ENCODE results near the gene FAM229B. TPM values are rescaled to one million over a fixed set of nuclear protein-coding genes. Genes with fewer than 3 reads are reported as not detected.

Gene FAM229B
- polyA plus RNA-seq, 1 donor = 15.2 TPM

DNA sequence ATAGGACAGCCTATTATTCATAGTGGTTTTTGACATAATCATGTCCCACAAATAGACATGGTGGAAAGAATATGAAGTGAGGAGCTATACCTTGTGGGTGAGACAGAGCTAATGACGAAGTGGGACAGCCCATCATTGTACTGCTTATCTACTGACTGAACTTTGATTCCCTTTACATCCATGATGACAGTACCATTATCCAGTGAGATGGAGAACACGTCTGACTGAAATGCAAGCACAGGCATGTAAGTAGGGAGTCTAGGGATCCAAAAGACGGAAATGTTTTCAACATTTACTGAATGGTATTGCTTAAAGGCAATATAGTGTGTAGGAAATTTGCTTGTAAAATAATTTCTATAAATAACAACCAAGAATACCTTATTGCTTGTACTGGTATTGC is 43.5 kb downstream of the FAM229B start:
- Histone ChIP-seq H3K9me3 (ENCODE audit: control insufficient read depth, low read depth, low read length) (no peaks in the 10 kb centered on the region), H3K4me3 (ENCODE audit: low read length) (no peak overlapping the region), H3K27ac (ENCODE audit: low read length) (no peak overlapping the region), H3K27me3 (ENCODE audit: control insufficient read depth, insufficient read depth, low read length) (no peaks in the 10 kb centered on the region), H3K4me1 (ENCODE audit: control insufficient read depth, insufficient read depth, low read length) (no peaks in the 10 kb centered on the region), H3K36me3 (ENCODE audit: control insufficient read depth, insufficient read depth, low read length) (peaks cover 4% of the 10 kb centered on the region)
- 20% methylated on average over 1 of the region's 3 CpGs for WGBS (ENCODE audit: insufficient coverage, low lambda C conversion rate)
- DNase-seq = no peak

GRCh38 chr6:112139052-112139451 is 51.7 kb downstream of the FAM229B start:
- no peak overlapping the region for H3K4me3 ChIP-seq (ENCODE audit: low read length)
- no peaks in the 10 kb centered on the region for H3K4me1 ChIP-seq (ENCODE audit: control insufficient read depth, insufficient read depth, low read length)
- H3K27me3 ChIP-seq (ENCODE audit: control insufficient read depth, insufficient read depth, low read length) = no peaks in the 10 kb centered on the region
- no peak overlapping the region for H3K27ac ChIP-seq (ENCODE audit: low read length)
- no CpG with 5 or more reads among the region's 8 CpGs for WGBS (ENCODE audit: insufficient coverage, low lambda C conversion rate)
- H3K9me3 ChIP-seq (ENCODE audit: control insufficient read depth, low read depth, low read length) = no peaks in the 10 kb centered on the region
- no peak for DNase-seq
- peaks cover 12% of the 10 kb centered on the region for H3K36me3 ChIP-seq (ENCODE audit: control insufficient read depth, insufficient read depth, low read length)

- WGBS (ENCODE audit: insufficient coverage, low lambda C conversion rate) = no CpG with 5 or more reads among the region's 2 CpGs
- Histone ChIP-seq H3K4me1 (ENCODE audit: control insufficient read depth, insufficient read depth, low read length) (no peaks in the 10 kb centered on the region), H3K27ac (ENCODE audit: low read length) (no peak overlapping the region), H3K36me3 (ENCODE audit: control insufficient read depth, insufficient read depth, low read length) (peaks cover 21% of the 10 kb centered on the region), H3K27me3 (ENCODE audit: control insufficient read depth, insufficient read depth, low read length) (peaks cover 2% of the 10 kb centered on the region), H3K9me3 (ENCODE audit: control insufficient read depth, low read depth, low read length) (no peaks in the 10 kb centered on the region), H3K4me3 (ENCODE audit: low read length) (no peak overlapping the region)
- no peak for DNase-seq
Measured at GRCh38 chr6:112141707-112142106, 54.3 kb downstream of the FAM229B start.

- Histone ChIP-seq H3K9me3 (ENCODE audit: control insufficient read depth, low read depth, low read length) (no peaks in the 10 kb centered on the region), H3K27me3 (ENCODE audit: control insufficient read depth, insufficient read depth, low read length) (peaks cover 2% of the 10 kb centered on the region), H3K4me3 (ENCODE audit: low read length) (no peak overlapping the region), H3K36me3 (ENCODE audit: control insufficient read depth, insufficient read depth, low read length) (peaks cover 24% of the 10 kb centered on the region), H3K27ac (ENCODE audit: low read length) (no peak overlapping the region), H3K4me1 (ENCODE audit: control insufficient read depth, insufficient read depth, low read length) (peaks cover under 1% of the 10 kb centered on the region)
- no peak for DNase-seq
- WGBS (ENCODE audit: insufficient coverage, low lambda C conversion rate) = 70% methylated on average over 2 of the region's 12 CpGs
Measured at GRCh38 chr6:112144145-112144926, 56.9 kb downstream of the FAM229B start.

DNA sequence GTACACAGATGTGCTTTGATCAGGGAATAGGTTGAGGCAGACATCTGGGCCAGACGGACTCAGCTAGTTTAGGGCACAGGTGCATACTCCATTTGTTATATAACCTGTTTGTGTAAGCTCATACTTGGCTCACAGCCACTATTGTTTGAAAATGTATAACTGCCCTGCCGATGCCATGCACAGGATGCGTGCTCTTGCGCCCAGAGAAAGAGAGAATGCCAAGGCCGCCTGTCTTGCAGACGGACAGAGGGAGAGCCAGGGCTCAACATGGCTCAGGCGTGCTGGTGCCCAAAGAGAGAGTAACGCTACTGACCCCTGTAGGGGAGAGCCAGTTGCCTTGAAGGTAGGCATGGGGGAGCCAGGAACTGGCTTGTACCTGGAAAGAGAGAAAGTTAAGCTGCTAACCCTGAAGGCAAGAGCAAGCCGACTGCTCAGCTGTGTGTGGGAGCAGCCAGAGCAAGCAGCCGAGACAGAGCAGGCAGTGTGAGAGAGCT is 57.7 kb downstream of the FAM229B start:
- Histone ChIP-seq H3K4me3 (ENCODE audit: low read length) (no peak overlapping the region), H3K27ac (ENCODE audit: low read length) (no peak overlapping the region), H3K9me3 (ENCODE audit: control insufficient read depth, low read depth, low read length) (no peaks in the 10 kb centered on the region), H3K4me1 (ENCODE audit: control insufficient read depth, insufficient read depth, low read length) (peaks cover 4% of the 10 kb centered on the region), H3K27me3 (ENCODE audit: control insufficient read depth, insufficient read depth, low read length) (peaks cover 2% of the 10 kb centered on the region), H3K36me3 (ENCODE audit: control insufficient read depth, insufficient read depth, low read length) (peaks cover 22% of the 10 kb centered on the region)
- WGBS (ENCODE audit: insufficient coverage, low lambda C conversion rate) = no CpG with 5 or more reads among the region's 10 CpGs
- no peak for DNase-seq

DNA sequence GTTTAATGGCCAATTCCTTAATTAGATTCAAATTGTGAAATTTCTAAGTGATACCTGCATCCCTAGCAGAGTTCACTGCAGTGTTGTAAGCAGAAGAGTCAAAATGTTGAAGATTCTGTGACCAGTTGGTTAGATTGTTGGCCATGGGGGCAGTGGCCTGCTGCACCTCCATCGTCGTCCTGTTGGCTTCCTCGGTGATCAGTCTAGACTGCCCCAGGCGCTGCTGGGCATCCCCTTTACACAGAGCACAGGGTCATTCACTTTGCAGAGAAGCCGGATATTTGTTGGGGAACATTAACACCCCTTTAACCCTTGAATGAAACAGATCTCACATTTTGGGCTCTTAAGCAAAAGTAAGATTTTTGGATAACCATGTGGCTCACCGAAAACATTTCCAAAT is 60.7 kb downstream of the FAM229B start:
- no peak overlapping the region for H3K4me3 ChIP-seq (ENCODE audit: low read length)
- no peak overlapping the region for H3K27ac ChIP-seq (ENCODE audit: low read length)
- no peaks in the 10 kb centered on the region for H3K9me3 ChIP-seq (ENCODE audit: control insufficient read depth, low read depth, low read length)
- peaks cover 2% of the 10 kb centered on the region for H3K27me3 ChIP-seq (ENCODE audit: control insufficient read depth, insufficient read depth, low read length)
- DNase-seq = no peak
- peaks cover 4% of the 10 kb centered on the region for H3K4me1 ChIP-seq (ENCODE audit: control insufficient read depth, insufficient read depth, low read length)
- peaks cover 13% of the 10 kb centered on the region for H3K36me3 ChIP-seq (ENCODE audit: control insufficient read depth, insufficient read depth, low read length)
- WGBS (ENCODE audit: insufficient coverage, low lambda C conversion rate) = no CpG with 5 or more reads among the region's 6 CpGs

- peaks cover 2% of the 10 kb centered on the region for H3K27me3 ChIP-seq (ENCODE audit: control insufficient read depth, insufficient read depth, low read length)
- peak overlapping the region; percentile 71 for H3K27ac ChIP-seq (ENCODE audit: low read length)
- H3K9me3 ChIP-seq (ENCODE audit: control insufficient read depth, low read depth, low read length) = no peaks in the 10 kb centered on the region
- peaks cover 13% of the 10 kb centered on the region for H3K36me3 ChIP-seq (ENCODE audit: control insufficient read depth, insufficient read depth, low read length)
- no peak overlapping the region for H3K4me3 ChIP-seq (ENCODE audit: low read length)
- no CpG with 5 or more reads among the region's 1 CpG for WGBS (ENCODE audit: insufficient coverage, low lambda C conversion rate)
- no peak for DNase-seq
- peaks cover 4% of the 10 kb centered on the region for H3K4me1 ChIP-seq (ENCODE audit: control insufficient read depth, insufficient read depth, low read length)
Measured at GRCh38 chr6:112149236-112149635, 61.8 kb downstream of the FAM229B start.

DNA sequence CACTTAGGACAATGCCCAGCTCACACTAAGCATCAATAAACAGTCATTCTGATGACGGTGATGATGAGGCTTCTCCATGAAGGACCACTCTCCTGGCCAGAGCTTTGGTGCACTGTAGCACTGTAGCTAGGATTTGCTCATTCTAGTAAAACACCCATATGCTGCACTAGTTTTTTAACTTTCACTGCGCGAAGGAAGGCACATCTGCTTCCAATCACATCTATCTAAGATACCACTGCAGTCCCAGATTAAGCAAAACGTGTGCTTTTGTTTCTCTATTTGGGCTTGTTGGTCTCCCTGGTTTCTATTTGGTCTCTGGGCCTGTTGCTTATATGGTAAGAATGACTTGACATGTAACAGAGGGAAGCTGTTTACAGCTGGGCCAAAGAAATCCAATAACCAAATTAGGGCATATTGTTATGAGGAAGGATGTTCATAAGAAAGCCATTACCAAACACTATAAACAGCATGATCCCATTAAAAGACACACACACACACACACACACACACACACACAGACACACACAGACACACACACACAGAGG is 62.4 kb downstream of the FAM229B start:
- H3K27me3 ChIP-seq (ENCODE audit: control insufficient read depth, insufficient read depth, low read length) = peaks cover 2% of the 10 kb centered on the region
- peak; percentile 29 to 53 for DNase-seq
- H3K9me3 ChIP-seq (ENCODE audit: control insufficient read depth, low read depth, low read length) = no peaks in the 10 kb centered on the region
- H3K36me3 ChIP-seq (ENCODE audit: control insufficient read depth, insufficient read depth, low read length) = peaks cover 9% of the 10 kb centered on the region
- peak overlapping the region; percentile 71 for H3K27ac ChIP-seq (ENCODE audit: low read length)
- peaks cover 4% of the 10 kb centered on the region for H3K4me1 ChIP-seq (ENCODE audit: control insufficient read depth, insufficient read depth, low read length)
- no peak overlapping the region for H3K4me3 ChIP-seq (ENCODE audit: low read length)
- WGBS (ENCODE audit: insufficient coverage, low lambda C conversion rate) = 66% methylated on average over 3 of the region's 4 CpGs

GRCh38 chr6:112150363-112150762 is 63.0 kb downstream of the FAM229B start:
- H3K36me3 ChIP-seq (ENCODE audit: control insufficient read depth, insufficient read depth, low read length) = peaks cover 5% of the 10 kb centered on the region
- H3K4me3 ChIP-seq (ENCODE audit: low read length) = no peak overlapping the region
- peak overlapping the region; percentile 71 for H3K27ac ChIP-seq (ENCODE audit: low read length)
- WGBS (ENCODE audit: insufficient coverage, low lambda C conversion rate) = 67% methylated on average over 1 of the region's 5 CpGs
- no peaks in the 10 kb centered on the region for H3K27me3 ChIP-seq (ENCODE audit: control insufficient read depth, insufficient read depth, low read length)
- peaks cover 4% of the 10 kb centered on the region for H3K4me1 ChIP-seq (ENCODE audit: control insufficient read depth, insufficient read depth, low read length)
- H3K9me3 ChIP-seq (ENCODE audit: control insufficient read depth, low read depth, low read length) = no peaks in the 10 kb centered on the region
- DNase-seq = no peak

Data from large intestine (tissue), 3 donors.